Astrocyte (in vitro differentiated cells and primary cell): Measurements from ENCODE around the gene ARFGAP2.

Experiments
- EZH2 ChIP-seq: IDR thresholded peaks from 2 replicates; pipeline ENCODE4 v1.6.1; 2012; ENCODE audit warnings: mild to moderate bottlenecking, low read length, inconsistent platforms; ENCODE audit not compliant: insufficient read depth
- TF ChIP-seq, protein P1 (sequence below): IDR thresholded peaks from 2 replicates; pipeline ENCODE4 v1.5.1; 2011; ENCODE audit warnings: low read depth, mild to moderate bottlenecking, inconsistent platforms, low read length, moderate library complexity; ENCODE audit not compliant: insufficient read depth

DNA sequence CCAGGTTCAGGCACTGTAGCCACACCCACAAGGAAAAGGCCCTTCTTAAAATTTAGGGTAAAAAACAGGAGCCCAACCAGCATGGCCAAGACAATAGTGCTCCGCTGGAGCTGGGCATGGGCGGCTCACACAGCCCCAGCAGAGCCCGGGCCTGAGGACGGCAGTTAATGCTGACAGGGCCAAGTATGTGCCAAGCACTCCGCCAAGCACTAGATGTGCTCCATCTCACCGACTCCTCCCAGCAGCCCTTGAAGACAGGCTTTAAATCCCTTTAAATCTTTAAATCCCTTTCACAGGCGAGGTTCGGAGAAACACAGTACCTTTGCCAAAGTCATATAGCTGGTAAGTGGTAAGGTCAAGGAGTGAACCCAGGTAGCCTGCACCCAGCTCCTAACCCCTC is 4.8 kb downstream of the ARFGAP2 start:
- no peak for TF ChIP-seq EZH2
- TF ChIP-seq, protein P1, sequence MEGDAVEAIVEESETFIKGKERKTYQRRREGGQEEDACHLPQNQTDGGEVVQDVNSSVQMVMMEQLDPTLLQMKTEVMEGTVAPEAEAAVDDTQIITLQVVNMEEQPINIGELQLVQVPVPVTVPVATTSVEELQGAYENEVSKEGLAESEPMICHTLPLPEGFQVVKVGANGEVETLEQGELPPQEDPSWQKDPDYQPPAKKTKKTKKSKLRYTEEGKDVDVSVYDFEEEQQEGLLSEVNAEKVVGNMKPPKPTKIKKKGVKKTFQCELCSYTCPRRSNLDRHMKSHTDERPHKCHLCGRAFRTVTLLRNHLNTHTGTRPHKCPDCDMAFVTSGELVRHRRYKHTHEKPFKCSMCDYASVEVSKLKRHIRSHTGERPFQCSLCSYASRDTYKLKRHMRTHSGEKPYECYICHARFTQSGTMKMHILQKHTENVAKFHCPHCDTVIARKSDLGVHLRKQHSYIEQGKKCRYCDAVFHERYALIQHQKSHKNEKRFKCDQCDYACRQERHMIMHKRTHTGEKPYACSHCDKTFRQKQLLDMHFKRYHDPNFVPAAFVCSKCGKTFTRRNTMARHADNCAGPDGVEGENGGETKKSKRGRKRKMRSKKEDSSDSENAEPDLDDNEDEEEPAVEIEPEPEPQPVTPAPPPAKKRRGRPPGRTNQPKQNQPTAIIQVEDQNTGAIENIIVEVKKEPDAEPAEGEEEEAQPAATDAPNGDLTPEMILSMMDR, result no peak
